Liver (tissue), 3 donors: Measurements from ENCODE around the gene GJC3.
"Not testable (repeated sequence)": the region's sequence is repeated elsewhere in the genome, so short reads cannot be mapped to it uniquely, and the experiment has no call there.

Experiments
- ATF3 ChIP-seq: IDR thresholded peaks from 2 replicates; pipeline ENCODE4 v1.6.1; 2016; ENCODE audit warnings: antibody characterized with exemption
- EGR1 ChIP-seq, 2 donors: IDR thresholded peaks; 2 replicates each; pipeline ENCODE4 v1.6.1; 2016 to 2018; ENCODE audit warnings: antibody characterized with exemption in 2 of 2, low read depth in 2 of 2
- FOXA1 ChIP-seq: IDR thresholded peaks from 2 replicates; pipeline ENCODE4 v1.6.1; 2016; ENCODE audit warnings: antibody characterized with exemption
- GABPA ChIP-seq, 2 donors: IDR thresholded peaks in 1 of 2; conservative IDR thresholded peaks in 1 of 2; 2 replicates each; pipeline ENCODE4 v1.6.1; 2016; ENCODE audit warnings: antibody characterized with exemption in 2 of 2, mild to moderate bottlenecking in 1 of 2, moderate library complexity in 1 of 2
- NR2F2 ChIP-seq: IDR thresholded peaks from 2 replicates; pipeline ENCODE4 v1.6.1; 2016; ENCODE audit warnings: antibody characterized with exemption
- RAD21 ChIP-seq, 2 donors: IDR thresholded peaks; 2 replicates each; pipeline ENCODE4 v1.6.1; 2016; ENCODE audit warnings: antibody characterized with exemption in 2 of 2, mild to moderate bottlenecking in 2 of 2
- REST ChIP-seq: IDR thresholded peaks from 2 replicates; pipeline ENCODE4 v1.6.1; 2016; ENCODE audit warnings: antibody characterized with exemption, mild to moderate bottlenecking
- RXRA ChIP-seq, 2 donors: IDR thresholded peaks; 2 replicates each; pipeline ENCODE4 v1.6.1; 2017 to 2018; ENCODE audit warnings: antibody characterized with exemption in 2 of 2, mild to moderate bottlenecking in 1 of 2
- SP1 ChIP-seq: IDR thresholded peaks from 2 replicates; pipeline ENCODE4 v1.6.1; 2018; ENCODE audit warnings: antibody characterized with exemption, mild to moderate bottlenecking
- TAF1 ChIP-seq: conservative IDR thresholded peaks from 2 replicates; pipeline ENCODE4 v1.6.1; 2016; ENCODE audit warnings: antibody characterized with exemption, mild to moderate bottlenecking
- YY1 ChIP-seq: IDR thresholded peaks from 2 replicates; pipeline ENCODE4 v1.6.1; 2016; ENCODE audit warnings: antibody characterized with exemption, mild to moderate bottlenecking
- TF ChIP-seq, protein P1 (sequence below): fragments of 150-350 bp; IDR thresholded peaks from 2 replicates; pipeline ENCODE4 v1.5.1; 2017; ENCODE audit warnings: improper control_type of control experiment, low read depth, low read length; ENCODE audit not compliant: missing input control
- TF ChIP-seq, protein P2 (sequence below): IDR thresholded peaks from 2 replicates; pipeline ENCODE4 v1.6.1; 2016; ENCODE audit warnings: antibody characterized with exemption
- TF ChIP-seq, protein P3 (sequence below): IDR thresholded peaks from 2 replicates; pipeline ENCODE4 v1.6.1; 2016; ENCODE audit warnings: antibody characterized with exemption
- donor health status: healthy.
- donor health status: healthy.

DNA sequence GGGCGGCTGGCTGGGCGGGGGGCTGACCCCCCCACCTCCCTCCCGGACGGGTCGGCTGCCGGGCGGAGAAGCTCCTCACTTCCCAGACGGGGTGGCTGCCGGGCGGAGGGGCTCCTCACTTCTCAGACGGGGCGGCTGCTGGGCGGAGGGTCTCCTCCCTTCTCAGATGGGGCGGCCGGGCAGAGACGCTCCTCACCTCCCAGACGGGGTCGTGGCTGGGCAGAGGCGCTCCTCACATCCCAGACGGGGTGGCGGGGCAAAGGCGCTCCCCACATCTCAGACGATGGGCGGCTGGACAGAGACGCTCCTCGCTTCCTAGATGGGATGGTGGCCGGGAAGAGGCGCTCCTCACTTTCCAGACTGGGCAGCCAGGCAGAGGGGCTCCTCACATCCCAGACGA is 41.1 kb downstream of the GJC3 start:
- TF ChIP-seq, protein P1, sequence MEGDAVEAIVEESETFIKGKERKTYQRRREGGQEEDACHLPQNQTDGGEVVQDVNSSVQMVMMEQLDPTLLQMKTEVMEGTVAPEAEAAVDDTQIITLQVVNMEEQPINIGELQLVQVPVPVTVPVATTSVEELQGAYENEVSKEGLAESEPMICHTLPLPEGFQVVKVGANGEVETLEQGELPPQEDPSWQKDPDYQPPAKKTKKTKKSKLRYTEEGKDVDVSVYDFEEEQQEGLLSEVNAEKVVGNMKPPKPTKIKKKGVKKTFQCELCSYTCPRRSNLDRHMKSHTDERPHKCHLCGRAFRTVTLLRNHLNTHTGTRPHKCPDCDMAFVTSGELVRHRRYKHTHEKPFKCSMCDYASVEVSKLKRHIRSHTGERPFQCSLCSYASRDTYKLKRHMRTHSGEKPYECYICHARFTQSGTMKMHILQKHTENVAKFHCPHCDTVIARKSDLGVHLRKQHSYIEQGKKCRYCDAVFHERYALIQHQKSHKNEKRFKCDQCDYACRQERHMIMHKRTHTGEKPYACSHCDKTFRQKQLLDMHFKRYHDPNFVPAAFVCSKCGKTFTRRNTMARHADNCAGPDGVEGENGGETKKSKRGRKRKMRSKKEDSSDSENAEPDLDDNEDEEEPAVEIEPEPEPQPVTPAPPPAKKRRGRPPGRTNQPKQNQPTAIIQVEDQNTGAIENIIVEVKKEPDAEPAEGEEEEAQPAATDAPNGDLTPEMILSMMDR = not testable (repeated sequence)
- not testable (repeated sequence) for TF ChIP-seq YY1; RXRA (IDR thresholded peaks at IDR 0.05); SP1; REST; GABPA (IDR thresholded peaks at IDR 0.05 in 1 of 2, conservative IDR thresholded peaks at IDR 0.05 in 1 of 2); NR2F2; TAF1; ATF3; RAD21 (IDR thresholded peaks at IDR 0.05); FOXA1; EGR1 (IDR thresholded peaks at IDR 0.05; ENCODE audit: low read depth in 2 of 2)
- TF ChIP-seq, protein P2, sequence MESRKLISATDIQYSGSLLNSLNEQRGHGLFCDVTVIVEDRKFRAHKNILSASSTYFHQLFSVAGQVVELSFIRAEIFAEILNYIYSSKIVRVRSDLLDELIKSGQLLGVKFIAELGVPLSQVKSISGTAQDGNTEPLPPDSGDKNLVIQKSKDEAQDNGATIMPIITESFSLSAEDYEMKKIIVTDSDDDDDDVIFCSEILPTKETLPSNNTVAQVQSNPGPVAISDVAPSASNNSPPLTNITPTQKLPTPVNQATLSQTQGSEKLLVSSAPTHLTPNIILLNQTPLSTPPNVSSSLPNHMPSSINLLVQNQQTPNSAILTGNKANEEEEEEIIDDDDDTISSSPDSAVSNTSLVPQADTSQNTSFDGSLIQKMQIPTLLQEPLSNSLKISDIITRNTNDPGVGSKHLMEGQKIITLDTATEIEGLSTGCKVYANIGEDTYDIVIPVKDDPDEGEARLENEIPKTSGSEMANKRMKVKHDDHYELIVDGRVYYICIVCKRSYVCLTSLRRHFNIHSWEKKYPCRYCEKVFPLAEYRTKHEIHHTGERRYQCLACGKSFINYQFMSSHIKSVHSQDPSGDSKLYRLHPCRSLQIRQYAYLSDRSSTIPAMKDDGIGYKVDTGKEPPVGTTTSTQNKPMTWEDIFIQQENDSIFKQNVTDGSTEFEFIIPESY = not testable (repeated sequence)
- TF ChIP-seq, protein P3, sequence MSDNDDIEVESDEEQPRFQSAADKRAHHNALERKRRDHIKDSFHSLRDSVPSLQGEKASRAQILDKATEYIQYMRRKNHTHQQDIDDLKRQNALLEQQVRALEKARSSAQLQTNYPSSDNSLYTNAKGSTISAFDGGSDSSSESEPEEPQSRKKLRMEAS = not testable (repeated sequence)
